T-helper 1 cell treated with Interleukin-12 subunit alpha and Interleukin-12 subunit beta and Interleukin-4 antibody, amounts not matched to agents 30 μg/mL and 1 μg/mL, for 36 hours (primary cell): Measurements from ENCODE around the gene TASP1.

Source experiments
- H3K27ac Mint-ChIP-seq: one replicate; pipeline ENCODE4 v1.8.0; 2021; ENCODE audit warnings: mild to moderate bottlenecking, mixed read lengths
- H3K27me3 Mint-ChIP-seq: one replicate; pipeline ENCODE4 v1.8.0; 2021; ENCODE audit warnings: low read depth, mixed read lengths
- H3K36me3 Mint-ChIP-seq: one replicate; pipeline ENCODE4 v1.8.0; 2021; ENCODE audit warnings: low read depth, mixed read lengths
- H3K4me1 Mint-ChIP-seq: one replicate; pipeline ENCODE4 v1.8.0; 2021; ENCODE audit warnings: low read depth, mixed read lengths
- H3K4me3 Mint-ChIP-seq: one replicate; pipeline ENCODE4 v1.8.0; 2021; ENCODE audit warnings: mild to moderate bottlenecking, moderate library complexity, mixed read lengths
- H3K9me3 Mint-ChIP-seq: one replicate; pipeline ENCODE4 v1.8.0; 2021; ENCODE audit warnings: mixed read lengths

The TASP1 gene

GRCh38 chr20:13416531-13416930, 222.2 kb downstream of the TASP1 start:
- Mint-ChIP-seq H3K27ac (no peak overlapping the region), H3K36me3 (peaks cover 7% of the 10 kb centered on the region), H3K4me3 (no peak overlapping the region), H3K9me3 (no peaks in the 10 kb centered on the region), H3K4me1 (no peaks in the 10 kb centered on the region), H3K27me3 (no peaks in the 10 kb centered on the region)

- Mint-ChIP-seq H3K9me3 (no peaks in the 10 kb centered on the region), H3K27ac (no peak overlapping the region), H3K4me1 (no peaks in the 10 kb centered on the region), H3K4me3 (no peak overlapping the region), H3K36me3 (peaks cover 2% of the 10 kb centered on the region), H3K27me3 (no peaks in the 10 kb centered on the region)
These were observed 225.8 kb downstream of the TASP1 start for GRCh38 chr20:13412806-13413445.

- no peaks in the 10 kb centered on the region for H3K9me3 Mint-ChIP-seq
- no peaks in the 10 kb centered on the region for H3K27me3 Mint-ChIP-seq
- H3K27ac Mint-ChIP-seq: no peak overlapping the region
- no peak overlapping the region for H3K4me3 Mint-ChIP-seq
- no peaks in the 10 kb centered on the region for H3K4me1 Mint-ChIP-seq
- H3K36me3 Mint-ChIP-seq: no peaks in the 10 kb centered on the region
These were observed 234.4 kb downstream of the TASP1 start for GRCh38 chr20:13404293-13404692.

GRCh38 chr20:13403453-13403852, 235.3 kb downstream of the TASP1 start:
- no peaks in the 10 kb centered on the region for H3K4me1 Mint-ChIP-seq
- no peaks in the 10 kb centered on the region for H3K27me3 Mint-ChIP-seq
- H3K36me3 Mint-ChIP-seq: no peaks in the 10 kb centered on the region
- no peak overlapping the region for H3K27ac Mint-ChIP-seq
- H3K9me3 Mint-ChIP-seq: no peaks in the 10 kb centered on the region
- H3K4me3 Mint-ChIP-seq: no peak overlapping the region

- no peaks in the 10 kb centered on the region for H3K36me3 Mint-ChIP-seq
- no peaks in the 10 kb centered on the region for H3K27me3 Mint-ChIP-seq
- H3K4me3 Mint-ChIP-seq: no peak overlapping the region
- no peaks in the 10 kb centered on the region for H3K4me1 Mint-ChIP-seq
- no peak overlapping the region for H3K27ac Mint-ChIP-seq
- H3K9me3 Mint-ChIP-seq: no peaks in the 10 kb centered on the region
These were observed 235.7 kb downstream of the TASP1 start for GRCh38 chr20:13402986-13403385.

- Mint-ChIP-seq H3K27me3 (no peaks in the 10 kb centered on the region), H3K9me3 (no peaks in the 10 kb centered on the region), H3K4me1 (peaks cover 1% of the 10 kb centered on the region), H3K4me3 (no peak overlapping the region), H3K36me3 (no peaks in the 10 kb centered on the region), H3K27ac (no peak overlapping the region)
These were observed 236.5 kb downstream of the TASP1 start for GRCh38 chr20:13402171-13402760.

GRCh38 chr20:13401596-13401995, 237.1 kb downstream of the TASP1 start:
- Mint-ChIP-seq H3K9me3 (no peaks in the 10 kb centered on the region), H3K4me1 (peaks cover 3% of the 10 kb centered on the region), H3K27me3 (no peaks in the 10 kb centered on the region), H3K27ac (no peak overlapping the region), H3K4me3 (no peak overlapping the region), H3K36me3 (no peaks in the 10 kb centered on the region)

GRCh38 chr20:13400453-13400852, 238.3 kb downstream of the TASP1 start:
- Mint-ChIP-seq H3K27me3 (no peaks in the 10 kb centered on the region), H3K4me3 (no peak overlapping the region), H3K27ac (no peak overlapping the region), H3K36me3 (no peaks in the 10 kb centered on the region), H3K9me3 (no peaks in the 10 kb centered on the region), H3K4me1 (peaks cover 3% of the 10 kb centered on the region)

- Mint-ChIP-seq H3K4me3 (no peak overlapping the region), H3K9me3 (no peaks in the 10 kb centered on the region), H3K27ac (no peak overlapping the region), H3K27me3 (no peaks in the 10 kb centered on the region), H3K36me3 (no peaks in the 10 kb centered on the region), H3K4me1 (peaks cover 3% of the 10 kb centered on the region)
These were observed 241.4 kb downstream of the TASP1 start for GRCh38 chr20:13397300-13397724.

GRCh38 chr20:13396826-13397225, 241.9 kb downstream of the TASP1 start:
- H3K4me1 Mint-ChIP-seq: peaks cover 3% of the 10 kb centered on the region
- no peak overlapping the region for H3K27ac Mint-ChIP-seq
- H3K9me3 Mint-ChIP-seq: no peaks in the 10 kb centered on the region
- H3K27me3 Mint-ChIP-seq: no peaks in the 10 kb centered on the region
- H3K36me3 Mint-ChIP-seq: no peaks in the 10 kb centered on the region
- H3K4me3 Mint-ChIP-seq: no peak overlapping the region

GRCh38 chr20:13396022-13396421, 242.7 kb downstream of the TASP1 start:
- Mint-ChIP-seq H3K27me3 (no peaks in the 10 kb centered on the region), H3K4me1 (peaks cover 3% of the 10 kb centered on the region), H3K4me3 (no peak overlapping the region), H3K9me3 (no peaks in the 10 kb centered on the region), H3K27ac (no peak overlapping the region), H3K36me3 (no peaks in the 10 kb centered on the region)

- Mint-ChIP-seq H3K27ac (no peak overlapping the region), H3K27me3 (no peaks in the 10 kb centered on the region), H3K36me3 (no peaks in the 10 kb centered on the region), H3K4me3 (no peak overlapping the region), H3K4me1 (peaks cover 3% of the 10 kb centered on the region), H3K9me3 (no peaks in the 10 kb centered on the region)
These were observed 243.5 kb downstream of the TASP1 start for GRCh38 chr20:13395232-13395631.

- peaks cover 3% of the 10 kb centered on the region for H3K4me1 Mint-ChIP-seq
- H3K27me3 Mint-ChIP-seq: no peaks in the 10 kb centered on the region
- no peak overlapping the region for H3K27ac Mint-ChIP-seq
- H3K9me3 Mint-ChIP-seq: no peaks in the 10 kb centered on the region
- no peak overlapping the region for H3K4me3 Mint-ChIP-seq
- H3K36me3 Mint-ChIP-seq: peaks cover 4% of the 10 kb centered on the region
These were observed 246.3 kb downstream of the TASP1 start for GRCh38 chr20:13392391-13392790.

- Mint-ChIP-seq H3K9me3 (no peaks in the 10 kb centered on the region), H3K4me3 (no peak overlapping the region), H3K36me3 (peaks cover 10% of the 10 kb centered on the region), H3K27ac (no peak overlapping the region), H3K4me1 (no peaks in the 10 kb centered on the region), H3K27me3 (no peaks in the 10 kb centered on the region)
These were observed 249.6 kb downstream of the TASP1 start for GRCh38 chr20:13389115-13389514.

- H3K4me3 Mint-ChIP-seq: no peak overlapping the region
- H3K27ac Mint-ChIP-seq: no peak overlapping the region
- no peaks in the 10 kb centered on the region for H3K4me1 Mint-ChIP-seq
- peaks cover 13% of the 10 kb centered on the region for H3K36me3 Mint-ChIP-seq
- H3K9me3 Mint-ChIP-seq: peaks cover 12% of the 10 kb centered on the region
- H3K27me3 Mint-ChIP-seq: no peaks in the 10 kb centered on the region
These were observed 254.6 kb downstream of the TASP1 start for GRCh38 chr20:13384132-13384531.
